Hematopoietic multipotent progenitor cell treated with erythropoietin and hydrocortisone succinate and interleukin-3 and kit ligand, for 15 days (in vitro differentiated cells): ENCODE measurements around the gene JDP2.

Experiments
- DNase-seq: peaks from one replicate; pipeline ENCODE4 v3.0.0-alpha.2; 2015; ENCODE audit warnings: low spot score

Gene JDP2

GRCh38 chr14:75484711-75485429, 57.0 kb downstream of the JDP2 start:
- DNase-seq: no peak

GRCh38 chr14:75486318-75486717, 58.5 kb downstream of the JDP2 start:
- DNase-seq: peak; percentile 44

DNA sequence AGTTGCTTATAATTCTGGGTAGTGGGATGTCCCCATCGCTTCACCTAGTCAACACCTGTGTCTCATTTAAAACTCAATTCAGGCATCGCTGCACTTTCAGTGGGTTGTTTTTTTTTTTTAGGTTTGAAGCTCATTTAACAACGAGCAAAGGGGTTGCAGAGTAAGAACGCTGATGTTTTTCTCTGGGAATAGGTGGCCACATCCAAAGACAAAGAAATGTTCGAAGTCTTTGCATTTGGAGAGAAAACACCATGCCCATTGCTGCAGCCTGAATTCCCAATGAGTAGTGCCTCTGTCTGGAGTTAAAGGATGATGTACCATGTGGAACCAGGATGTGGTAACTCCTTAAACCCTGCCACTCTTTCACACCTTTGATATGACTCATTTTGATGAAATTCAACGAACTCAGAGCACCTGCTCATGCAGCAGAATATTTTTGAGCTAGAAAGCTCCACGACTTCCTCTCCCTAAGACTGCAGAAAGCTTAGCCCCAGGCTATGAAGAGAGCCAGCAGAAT, 59.4 kb downstream of the JDP2 start:
- DNase-seq: no peak

DNA sequence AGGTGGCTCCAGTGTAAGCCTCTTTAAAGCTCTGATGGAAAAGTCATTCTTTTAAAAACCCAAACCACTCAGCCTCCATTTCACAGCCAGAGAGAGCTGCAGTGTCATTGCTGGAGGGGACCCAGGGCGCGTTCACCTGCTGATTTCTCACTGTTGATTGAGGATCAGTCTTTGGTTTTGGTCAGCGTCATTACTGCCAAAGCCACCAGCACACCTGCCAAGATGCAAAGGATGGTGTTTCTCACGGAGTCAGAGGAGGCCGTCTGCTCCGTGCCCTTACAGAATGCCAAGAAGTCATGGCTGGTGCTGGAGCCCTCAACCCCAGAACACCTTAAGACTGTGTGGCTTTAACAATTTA, 61.6 kb downstream of the JDP2 start:
- DNase-seq: no peak

GRCh38 chr14:75491376-75491978, 63.7 kb downstream of the JDP2 start:
- DNase-seq: no peak

GRCh38 chr14:75492832-75493591, 65.2 kb downstream of the JDP2 start:
- no peak for DNase-seq

DNA sequence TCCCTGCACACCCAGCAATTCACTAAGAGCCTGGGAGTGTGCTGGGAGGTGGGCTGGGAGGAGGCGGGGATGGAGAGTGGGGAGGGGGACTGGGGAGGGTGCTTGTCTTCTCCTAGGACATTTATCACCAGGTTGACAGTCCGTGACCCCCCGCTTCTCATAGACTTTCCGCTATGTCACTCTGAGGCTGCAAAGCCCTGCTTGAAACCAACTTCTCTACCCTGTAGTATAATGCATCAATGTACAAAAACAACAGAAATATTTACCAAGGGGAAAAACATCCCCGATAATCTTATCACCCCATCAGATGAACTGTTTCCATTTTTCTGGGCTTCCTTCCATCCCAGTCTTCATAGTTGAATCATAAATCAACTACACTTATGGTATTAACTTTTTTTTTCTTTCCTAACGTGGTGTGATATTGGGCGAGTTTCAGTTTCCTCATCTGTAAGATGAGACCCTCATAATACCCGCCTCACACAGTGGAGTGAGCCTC, 65.8 kb downstream of the JDP2 start:
- DNase-seq: no peak

DNA sequence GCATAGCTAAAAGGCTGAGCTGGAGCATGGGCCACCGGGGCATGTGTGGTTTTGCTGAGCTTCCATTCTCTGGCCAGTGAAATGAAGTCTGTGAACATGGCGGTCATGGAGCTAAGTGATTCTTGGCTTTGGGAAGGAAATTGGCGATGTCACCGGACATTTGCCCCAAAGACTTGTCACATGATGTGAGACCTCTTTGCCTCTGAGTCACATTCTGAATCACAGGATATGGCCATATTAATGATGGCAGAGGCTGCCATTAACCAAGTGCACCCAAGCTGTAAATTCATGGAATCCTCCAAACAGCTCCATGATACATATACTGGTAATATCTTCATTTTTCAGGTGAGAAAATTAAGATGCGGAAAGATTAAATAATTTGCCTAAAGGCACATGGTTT, 67.1 kb downstream of the JDP2 start:
- no peak for DNase-seq

DNA sequence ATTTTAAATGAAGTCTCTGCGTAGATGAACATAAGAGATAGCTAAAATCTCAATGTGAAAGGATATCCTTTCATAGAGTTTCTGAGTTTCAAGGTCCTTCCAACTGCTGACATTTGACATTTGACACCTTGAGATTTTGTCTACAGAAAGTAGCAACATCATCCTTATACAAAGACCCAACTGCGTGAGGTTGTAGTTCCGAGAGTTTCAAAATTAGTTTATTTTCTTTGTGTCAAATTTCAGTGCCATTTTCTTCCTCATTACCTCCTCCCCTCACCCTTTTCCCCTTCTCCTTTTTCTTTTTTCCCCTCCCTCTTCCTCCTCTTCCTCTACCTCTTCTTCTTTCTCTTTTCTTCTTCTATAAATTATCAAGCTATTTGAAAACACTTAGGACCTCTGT, 67.6 kb downstream of the JDP2 start:
- no peak for DNase-seq

- DNase-seq: no peak
Observed at GRCh38 chr14:75495882-75496281, 68.1 kb downstream of the JDP2 start.

DNA sequence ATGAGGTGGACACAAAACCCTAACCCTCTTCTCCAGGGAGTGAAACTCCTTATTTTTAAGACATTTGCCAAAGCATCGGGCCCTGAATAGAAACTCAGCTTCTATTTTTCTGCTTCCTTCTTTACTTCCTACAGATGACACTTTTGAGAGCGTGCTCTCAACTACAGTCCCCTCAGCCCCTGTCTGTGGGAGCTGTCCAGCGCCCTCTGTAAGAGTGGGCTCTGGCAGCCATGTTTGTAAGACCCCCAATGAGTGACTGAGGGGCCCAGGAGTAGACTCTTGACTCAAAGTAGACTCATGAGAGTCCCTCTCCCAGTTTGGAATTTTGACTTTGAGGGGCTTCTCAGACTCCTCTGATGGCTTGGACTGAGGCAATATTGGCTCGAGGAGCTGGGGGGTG, 68.9 kb downstream of the JDP2 start:
- DNase-seq: no peak

- DNase-seq: no peak
Observed at GRCh38 chr14:75497191-75497590, 69.4 kb downstream of the JDP2 start.

- no peak for DNase-seq
Observed at GRCh38 chr14:75497701-75498100, 69.9 kb downstream of the JDP2 start.

- no peak for DNase-seq
Observed at GRCh38 chr14:75499084-75499875, 71.5 kb downstream of the JDP2 start.

DNA sequence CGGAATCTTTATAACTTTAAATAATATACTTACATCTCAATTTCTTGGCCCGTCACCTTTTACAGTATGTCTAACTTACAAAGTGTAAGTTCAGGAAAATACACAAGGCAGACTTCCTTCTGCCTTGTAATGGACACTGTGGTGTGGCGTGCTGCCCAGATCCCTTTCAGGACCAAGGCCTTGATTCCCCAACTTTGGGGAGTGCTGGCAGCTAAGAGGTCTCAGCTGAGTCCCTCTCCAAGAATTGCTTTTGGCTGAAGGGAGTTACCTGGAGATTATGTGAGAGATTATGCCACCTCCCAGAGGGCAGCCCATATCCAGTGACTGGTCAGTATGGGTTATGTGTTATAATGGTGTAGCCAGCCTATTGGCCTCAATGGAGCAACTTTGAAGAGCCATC, 73.3 kb downstream of the JDP2 start:
- no peak for DNase-seq

DNA sequence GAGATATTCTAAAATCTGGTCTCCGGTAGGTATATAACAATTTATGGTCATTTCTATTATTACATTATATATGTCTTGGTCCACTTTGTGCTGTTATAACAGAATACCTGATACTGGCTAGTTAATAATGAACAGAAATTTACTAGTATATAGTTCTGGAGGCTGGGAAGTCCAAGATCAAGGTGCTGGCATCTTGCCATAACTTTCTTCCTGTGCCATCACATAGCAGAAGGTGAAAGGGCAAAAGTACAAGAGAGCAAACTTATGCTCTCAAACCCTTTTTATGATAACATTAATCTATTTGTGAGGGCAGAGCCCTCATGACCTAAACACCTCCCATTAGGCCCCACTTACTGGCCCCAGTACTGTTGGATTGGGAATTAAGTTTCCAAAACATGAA, 76.6 kb downstream of the JDP2 start:
- DNase-seq: no peak

GRCh38 chr14:75506930-75507329, 79.1 kb downstream of the JDP2 start:
- DNase-seq: no peak

DNA sequence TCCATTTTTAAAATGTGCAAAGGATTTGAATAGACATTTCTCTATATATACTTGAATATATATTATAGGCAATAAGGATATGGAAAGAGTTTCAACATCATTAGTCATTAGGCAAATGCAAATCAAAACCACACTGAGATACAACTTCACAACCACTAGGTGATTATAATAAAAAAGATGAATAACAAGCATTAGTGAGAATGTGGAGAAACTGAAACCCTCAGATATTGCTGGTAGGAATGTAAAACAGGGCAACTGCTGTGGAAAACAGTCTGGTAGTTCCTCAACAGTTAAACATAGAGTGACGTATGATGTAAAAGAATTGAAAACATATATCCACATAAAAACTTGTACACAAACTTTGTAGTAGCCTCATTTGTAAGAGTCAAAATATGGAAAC, 82.7 kb downstream of the JDP2 start:
- no peak for DNase-seq

DNA sequence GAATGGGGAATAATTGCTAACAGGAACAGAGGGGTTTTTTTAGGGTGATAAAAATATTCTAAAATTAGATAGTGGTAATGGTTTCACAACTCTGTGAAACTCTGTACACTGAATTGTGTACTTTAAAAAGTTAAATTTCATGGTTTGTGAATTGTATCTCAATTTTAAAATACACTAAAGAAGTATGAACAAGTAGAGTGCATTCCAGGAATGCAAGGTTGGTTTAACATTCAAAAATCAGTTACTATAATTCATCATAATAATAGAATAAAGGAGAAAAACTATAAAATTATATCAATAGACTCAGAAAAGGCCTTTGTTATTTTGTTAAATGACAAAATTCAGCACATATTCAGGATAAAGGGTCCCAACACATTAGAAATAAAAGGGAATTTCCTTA, 83.4 kb downstream of the JDP2 start:
- DNase-seq: no peak

DNA sequence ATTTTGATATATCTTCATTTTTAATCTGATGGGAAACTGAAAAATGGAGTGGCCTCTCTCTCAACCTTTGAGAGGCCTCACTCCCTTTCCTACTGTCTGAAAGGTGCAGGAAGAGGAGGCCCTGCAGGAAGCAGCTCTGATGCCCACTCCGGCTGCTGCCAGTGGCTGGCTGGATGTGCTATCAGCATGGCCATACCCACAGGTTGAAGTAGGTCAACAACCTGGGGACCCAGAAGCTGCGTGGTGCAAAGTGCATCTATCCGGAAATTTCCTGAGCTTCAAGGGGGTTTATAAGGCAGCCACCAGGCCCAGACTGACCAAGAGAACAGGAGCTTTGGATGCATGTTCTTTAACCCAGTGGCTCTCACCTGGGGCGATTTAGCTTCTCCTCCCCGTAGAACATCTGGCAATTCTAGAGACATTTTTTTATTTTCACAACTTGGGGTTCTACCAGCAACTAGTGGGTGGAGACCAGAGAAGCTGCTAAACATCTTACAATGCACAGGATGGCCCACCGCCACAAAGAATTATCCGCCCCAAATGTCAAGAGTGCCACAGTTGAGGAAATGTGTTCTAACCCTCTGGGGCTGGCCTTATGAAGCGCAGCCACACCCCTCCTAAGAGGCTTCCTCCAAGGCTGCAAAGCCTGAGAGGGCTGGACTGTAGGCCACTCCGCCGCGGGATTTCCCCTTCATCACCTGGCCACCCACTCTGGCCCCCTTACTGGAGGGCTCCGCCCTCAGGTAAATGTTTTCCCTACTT, 86.3 kb downstream of the JDP2 start:
- no peak for DNase-seq
